D721Med (cell line): ENCODE results near the gene RBBP9.

ENCODE experiments used
- DNase-seq: peaks from one replicate; pipeline ENCODE4 v3.0.0; 2011; ENCODE audit warnings: low spot score; ENCODE audit not compliant: insufficient read length
- FAIRE-seq: peaks from 2 replicates; lab custom pipeline; 2011; peaks lifted over from hg19 to GRCh38; lab: Jason Lieb, UNC
- TF ChIP-seq, protein P1 (sequence below): IDR thresholded peaks from 2 replicates; pipeline ENCODE4 v1.5.1; 2012; ENCODE audit warnings: mild to moderate bottlenecking, control low read depth; ENCODE audit not compliant: insufficient read depth; ENCODE audit errors: missing control alignments

RBBP9 gene

DNA sequence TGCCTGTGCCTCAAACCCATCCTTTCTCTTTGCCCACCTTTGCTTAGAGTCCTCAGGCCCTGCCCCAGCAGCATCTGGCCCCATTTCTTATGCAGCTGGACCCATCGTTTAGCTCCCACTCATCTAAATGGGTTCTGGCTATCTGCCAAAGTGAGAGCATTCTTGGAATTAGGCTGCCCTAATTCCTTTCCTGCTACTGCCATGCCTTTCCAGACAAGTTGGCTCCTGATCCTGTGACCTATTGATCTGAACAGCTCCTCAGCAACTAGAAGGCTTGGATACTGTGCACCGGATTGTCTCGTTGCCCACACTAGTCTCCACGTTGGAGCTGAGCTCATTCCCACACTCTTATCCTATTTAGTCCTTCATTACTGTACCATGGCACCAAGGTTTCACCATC, 53.1 kb downstream of the RBBP9 start:
- DNase-seq (no peak), FAIRE-seq (no peak)
- TF ChIP-seq, protein P1, sequence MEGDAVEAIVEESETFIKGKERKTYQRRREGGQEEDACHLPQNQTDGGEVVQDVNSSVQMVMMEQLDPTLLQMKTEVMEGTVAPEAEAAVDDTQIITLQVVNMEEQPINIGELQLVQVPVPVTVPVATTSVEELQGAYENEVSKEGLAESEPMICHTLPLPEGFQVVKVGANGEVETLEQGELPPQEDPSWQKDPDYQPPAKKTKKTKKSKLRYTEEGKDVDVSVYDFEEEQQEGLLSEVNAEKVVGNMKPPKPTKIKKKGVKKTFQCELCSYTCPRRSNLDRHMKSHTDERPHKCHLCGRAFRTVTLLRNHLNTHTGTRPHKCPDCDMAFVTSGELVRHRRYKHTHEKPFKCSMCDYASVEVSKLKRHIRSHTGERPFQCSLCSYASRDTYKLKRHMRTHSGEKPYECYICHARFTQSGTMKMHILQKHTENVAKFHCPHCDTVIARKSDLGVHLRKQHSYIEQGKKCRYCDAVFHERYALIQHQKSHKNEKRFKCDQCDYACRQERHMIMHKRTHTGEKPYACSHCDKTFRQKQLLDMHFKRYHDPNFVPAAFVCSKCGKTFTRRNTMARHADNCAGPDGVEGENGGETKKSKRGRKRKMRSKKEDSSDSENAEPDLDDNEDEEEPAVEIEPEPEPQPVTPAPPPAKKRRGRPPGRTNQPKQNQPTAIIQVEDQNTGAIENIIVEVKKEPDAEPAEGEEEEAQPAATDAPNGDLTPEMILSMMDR = no peak

- FAIRE-seq (no peak), DNase-seq (no peak)
- TF ChIP-seq, protein P1 = no peak
Measured at GRCh38 chr20:18440403-18440802, 56.6 kb downstream of the RBBP9 start.

DNA sequence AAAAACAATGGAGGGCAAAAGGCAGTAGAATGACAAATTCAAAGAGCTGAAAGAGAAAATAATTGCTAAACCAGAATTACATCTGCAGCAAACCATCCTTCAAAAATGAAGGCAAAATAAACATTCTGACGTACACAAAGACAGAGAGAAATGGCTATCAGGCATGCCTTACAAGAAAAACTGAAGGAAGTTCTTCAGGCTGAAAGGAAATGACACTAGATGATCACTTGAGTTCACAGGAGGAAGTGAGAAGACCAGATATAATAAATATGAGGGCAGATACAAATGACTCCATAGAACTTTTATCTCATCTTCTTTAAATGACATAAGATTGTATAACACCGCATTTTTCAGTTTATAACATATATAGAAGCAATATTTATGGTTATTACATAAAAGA, 60.2 kb downstream of the RBBP9 start:
- FAIRE-seq = no peak
- TF ChIP-seq, protein P1 = no peak
- DNase-seq = no peak
